NB4 (cell line): Measurements from ENCODE around the gene VWCE.

Experiments
- DNase-seq: peaks from one replicate; pipeline ENCODE4 v3.0.0; 2010; ENCODE audit warnings: low read depth
- H3K4me3 ChIP-seq: one replicate; pipeline ENCODE4 v1.5.1; 2011; ENCODE audit warnings: mild to moderate bottlenecking, low read depth, low read length, moderate library complexity
- CTCF ChIP-seq: IDR thresholded peaks from one replicate; pipeline ENCODE4 v1.5.1; 2012; ENCODE audit warnings: low read depth, low read length
- MYC ChIP-seq: IDR thresholded peaks from 2 replicates; pipeline ENCODE4 v1.6.1; 2011; ENCODE audit warnings: low read depth, low read length
- POLR2A ChIP-seq: IDR thresholded peaks from 2 replicates; pipeline ENCODE4 v1.6.1; 2011; ENCODE audit warnings: mild to moderate bottlenecking; ENCODE audit not compliant: insufficient read length; ENCODE audit errors: extremely low read depth
- TF ChIP-seq, protein P1 (sequence below): IDR thresholded peaks from 2 replicates; pipeline ENCODE4 v1.6.1; 2011; ENCODE audit warnings: low read depth, low read length

VWCE gene

DNA sequence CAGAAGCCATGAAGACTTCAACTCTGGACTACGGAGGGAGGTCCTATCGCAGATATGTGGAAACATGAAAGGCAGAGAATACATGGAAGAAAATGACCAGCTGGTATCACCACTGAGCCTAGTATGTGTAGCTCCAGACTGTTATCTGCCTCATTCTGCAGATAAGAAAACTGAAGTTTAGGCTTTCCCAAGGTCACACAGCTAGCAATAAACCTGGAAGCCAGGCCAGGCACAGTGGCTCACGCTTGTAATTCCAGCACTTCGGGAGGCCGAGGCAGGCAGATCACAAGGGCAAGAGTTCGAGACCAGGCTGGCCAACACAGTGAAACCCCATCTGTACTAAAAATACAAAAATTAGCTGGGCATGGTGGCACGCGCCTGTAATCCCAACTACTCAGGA, 15.6 kb upstream of the VWCE start:
- H3K4me3 ChIP-seq = no peak overlapping the region
- TF ChIP-seq CTCF (no peak), MYC (no peak), POLR2A (no peak)
- TF ChIP-seq, protein P1, sequence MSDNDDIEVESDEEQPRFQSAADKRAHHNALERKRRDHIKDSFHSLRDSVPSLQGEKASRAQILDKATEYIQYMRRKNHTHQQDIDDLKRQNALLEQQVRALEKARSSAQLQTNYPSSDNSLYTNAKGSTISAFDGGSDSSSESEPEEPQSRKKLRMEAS = no peak
- DNase-seq = no peak

DNA sequence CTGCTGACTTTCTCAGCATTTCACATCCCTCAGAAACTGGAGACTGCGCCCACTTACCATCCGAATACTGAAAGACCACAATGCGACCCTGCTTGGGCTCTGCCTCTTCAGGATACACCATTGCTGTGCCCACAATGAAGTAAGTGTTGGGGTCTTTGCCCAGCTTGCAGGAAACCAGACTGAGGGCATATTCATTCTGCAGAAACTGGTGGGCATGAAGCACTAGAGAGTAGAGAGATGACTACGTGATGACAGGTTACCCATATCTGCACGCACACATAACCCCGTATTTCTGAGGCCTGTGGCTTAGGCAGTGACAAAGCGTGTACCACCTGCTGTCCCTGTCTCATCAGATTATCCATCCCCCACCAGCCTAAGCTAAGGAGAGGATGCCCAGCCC, 14.6 kb upstream of the VWCE start:
- TF ChIP-seq, protein P1 = no peak
- TF ChIP-seq POLR2A (no peak), CTCF (no peak), MYC (no peak)
- no peak overlapping the region for H3K4me3 ChIP-seq
- no peak for DNase-seq

DNA sequence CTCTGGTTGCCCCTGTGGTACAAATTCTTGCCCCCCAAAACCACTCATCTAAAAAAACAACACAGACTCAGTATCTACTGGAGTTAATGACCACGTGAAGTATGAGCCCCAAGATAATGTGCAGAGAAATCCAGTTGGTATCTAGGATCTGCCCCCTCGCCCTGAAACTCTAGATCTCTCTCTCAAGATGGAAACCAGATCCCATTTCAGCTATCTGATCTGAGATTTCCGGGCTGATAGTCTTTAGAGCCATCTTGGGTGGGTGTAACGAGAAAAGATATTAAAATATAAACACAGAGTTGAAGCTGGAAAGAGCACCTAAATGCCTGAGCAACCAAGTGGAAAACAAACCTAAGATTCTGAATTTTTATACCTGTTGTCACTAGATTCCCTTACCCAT, 14.0 kb upstream of the VWCE start:
- H3K4me3 ChIP-seq = no peak overlapping the region
- TF ChIP-seq POLR2A = no peak
- TF ChIP-seq MYC = no peak
- no peak for TF ChIP-seq CTCF
- TF ChIP-seq, protein P1 = no peak
- DNase-seq = no peak

DNA sequence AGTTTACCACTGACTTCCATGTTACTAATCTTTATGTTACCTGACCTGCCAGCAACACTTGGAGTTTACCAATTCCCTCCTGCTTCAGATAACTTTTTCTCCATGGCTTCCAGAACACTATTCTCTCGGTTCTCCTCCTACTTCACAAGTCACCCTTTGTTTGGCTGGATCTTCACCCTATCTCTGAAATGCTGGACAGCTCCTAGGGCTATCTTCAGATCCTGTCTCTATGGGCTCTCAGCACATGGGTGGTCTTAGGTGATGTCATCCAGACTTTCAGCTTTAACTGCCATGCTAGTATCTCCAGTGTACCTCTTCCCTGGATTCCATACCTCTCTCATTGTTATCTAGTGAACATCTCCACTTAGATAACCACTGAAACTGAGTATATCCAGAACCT, 12.2 kb upstream of the VWCE start:
- TF ChIP-seq POLR2A = no peak
- TF ChIP-seq, protein P1 = no peak
- TF ChIP-seq MYC = no peak
- TF ChIP-seq CTCF = no peak
- H3K4me3 ChIP-seq = no peak overlapping the region
- DNase-seq = no peak

DNA sequence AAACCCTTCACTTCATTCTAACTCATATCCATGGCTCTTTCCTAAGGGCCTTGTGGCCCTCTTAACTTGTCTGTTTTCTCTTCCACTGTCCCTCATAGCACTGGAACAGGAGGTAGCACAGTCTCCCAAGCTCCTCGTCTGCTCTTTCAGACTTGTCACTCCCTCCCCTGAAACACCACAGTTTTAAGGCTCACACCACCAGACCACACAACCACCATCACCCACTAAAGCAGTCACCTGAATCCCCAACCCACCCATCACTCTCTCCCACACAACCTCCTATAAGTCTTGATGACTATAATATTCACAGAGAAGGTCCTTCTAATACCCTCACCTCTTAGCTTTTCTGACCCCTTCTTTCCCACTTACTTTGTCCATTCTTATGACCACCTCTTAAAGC, 11.1 kb upstream of the VWCE start:
- no peak overlapping the region for H3K4me3 ChIP-seq
- DNase-seq = no peak
- TF ChIP-seq, protein P1 = no peak
- no peak for TF ChIP-seq POLR2A
- TF ChIP-seq CTCF = no peak
- no peak for TF ChIP-seq MYC

- DNase-seq = no peak
- no peak for TF ChIP-seq POLR2A
- TF ChIP-seq, protein P1 = no peak
- TF ChIP-seq CTCF = no peak
- no peak for TF ChIP-seq MYC
Observed at GRCh38 chr11:61305417-61305816, 10.3 kb upstream of the VWCE start.

More at GRCh38 chr11:61305417-61305816, 10.3 kb upstream of the VWCE start:
- no peak overlapping the region for H3K4me3 ChIP-seq
